Smooth muscle cell (in vitro differentiated cells): ENCODE measurements around the gene CIAO3. TPM values are rescaled to one million over a fixed set of nuclear protein-coding genes. Genes with fewer than 3 reads are reported as not detected.

Experiments
- DNase-seq: peaks from one replicate; lab custom pipeline; 2025; ENCODE audit not compliant: unreplicated experiment; lab: John Stamatoyannopoulos, UW
- H2AFZ ChIP-seq: fragments of 200-600 bp; sonication (generic); 2 replicates; pipeline ENCODE4 v1.6.0; 2016; ENCODE audit warnings: antibody characterized with exemption, low read depth, mild to moderate bottlenecking
- H3F3A ChIP-seq: fragments of 200-600 bp; sonication (generic); 2 replicates; pipeline ENCODE4 v1.6.0; 2017; ENCODE audit warnings: antibody characterized with exemption, low read depth
- H3K27ac ChIP-seq: fragments of 200-600 bp; sonication (generic); 2 replicates; pipeline ENCODE4 v1.5.1; 2016; ENCODE audit warnings: low read depth, mild to moderate bottlenecking
- H3K27me3 ChIP-seq: fragments of 200-600 bp; sonication (generic); 2 replicates; pipeline ENCODE4 v1.6.1; 2016; ENCODE audit warnings: low read depth, mild to moderate bottlenecking
- H3K36me3 ChIP-seq: fragments of 200-600 bp; sonication (generic); 2 replicates; pipeline ENCODE4 v1.5.1; 2016; ENCODE audit warnings: low read depth
- H3K4me1 ChIP-seq: fragments of 200-600 bp; sonication (generic); 2 replicates; pipeline ENCODE4 v1.5.1; 2016; ENCODE audit warnings: low read depth
- H3K4me2 ChIP-seq: fragments of 200-600 bp; sonication (generic); 2 replicates; pipeline ENCODE4 v1.6.0; 2016; ENCODE audit warnings: mild to moderate bottlenecking
- H3K4me3 ChIP-seq: fragments of 200-600 bp; sonication (generic); 2 replicates; pipeline ENCODE4 v1.5.1; 2016; ENCODE audit warnings: mild to moderate bottlenecking
- H3K79me2 ChIP-seq: fragments of 200-600 bp; sonication (generic); 2 replicates; pipeline ENCODE4 v1.6.0; 2016; ENCODE audit warnings: low read depth, mild to moderate bottlenecking
- H3K9ac ChIP-seq: fragments of 200-600 bp; sonication (generic); 2 replicates; pipeline ENCODE4 v1.6.0; 2016; ENCODE audit warnings: low read depth
- H3K9me3 ChIP-seq: fragments of 200-600 bp; sonication (generic); replicated peaks from 2 replicates; pipeline ENCODE4 v1.5.1; 2016; ENCODE audit warnings: low read depth
- H4K20me1 ChIP-seq: fragments of 200-600 bp; sonication (generic); 2 replicates; pipeline ENCODE4 v1.6.0; 2016; ENCODE audit warnings: low read depth
- CTCF ChIP-seq: fragments of 200-600 bp; sonication (generic); IDR thresholded peaks from 2 replicates; pipeline ENCODE4 v1.5.1; 2017; ENCODE audit warnings: borderline replicate concordance, mild to moderate bottlenecking, antibody characterized with exemption; ENCODE audit not compliant: insufficient read depth, poor library complexity, severe bottlenecking
- WGBS: methylation state at CpG from one replicate; pipeline ENCODE4 v1.1.7; 2016; ENCODE audit warnings: low lambda C conversion rate; 5-methylcytosine and 5-hydroxymethylcytosine counted together
- polyA plus RNA-seq: library from polyadenylated mRNA; unstranded; fragments of >200 nt; fragmentation: Nextera tagmentation; extraction: Ambion mirVana; gene quantifications from 2 replicates; pipeline ENCODE4 v1.2.1, GENCODE V29; 2016
- total RNA-seq: library from RNA; depleted of rRNA; stranded (reverse); fragments of >200 nt; gene quantifications from 2 replicates; pipeline ENCODE4 v1.2.3, GENCODE V29; 2014

CIAO3 gene
- total and polyA plus RNA-seq, 2 experiments from 2014 or later, result 19.7 to 39.6 TPM

DNA sequence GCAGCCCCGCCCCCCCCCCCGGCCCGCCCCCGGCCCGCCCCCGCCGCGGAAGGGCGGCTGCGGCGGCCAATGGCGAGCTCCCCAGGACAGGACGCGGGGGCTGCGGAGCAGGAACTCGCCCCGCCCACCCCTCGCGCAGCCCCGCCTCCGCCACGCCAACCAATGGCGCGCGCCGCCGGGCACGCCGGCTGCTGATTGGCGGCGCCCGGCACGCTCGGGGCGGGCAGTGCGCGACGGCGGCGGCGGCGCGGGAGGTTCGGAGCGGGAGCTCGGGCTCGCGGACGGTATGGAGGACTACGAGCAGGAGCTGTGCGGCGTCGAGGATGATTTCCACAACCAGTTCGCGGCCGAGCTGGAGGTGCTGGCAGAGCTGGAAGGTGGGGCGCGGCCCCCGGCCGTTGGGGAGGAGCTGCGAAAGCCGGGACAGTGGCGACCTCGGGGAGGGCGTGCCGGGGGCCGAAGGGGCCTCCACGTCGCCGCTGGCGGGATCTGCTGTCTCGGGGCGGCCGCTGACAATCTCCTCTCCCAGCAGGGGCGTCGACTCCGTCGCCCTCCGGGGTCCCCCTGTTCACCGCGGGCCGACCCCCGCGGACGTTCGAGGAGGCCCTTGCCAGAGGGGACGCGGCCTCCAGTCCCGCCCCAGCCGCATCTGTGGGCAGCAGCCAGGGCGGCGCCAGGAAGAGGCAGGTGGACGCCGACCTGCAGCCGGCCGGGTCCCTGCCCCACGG, 47.8 kb upstream of the CIAO3 start, which contains the start of gene CHTF18:
Gene CHTF18 (plus strand): TSS at position 222 of the 728 bp plus-strand sequence. CDS start 65 bp downstream, at position 287.
- Histone ChIP-seq H3K9me3 (no peaks in the 10 kb centered on the region), H3K4me2 (peak within 1 kb of the TSS; percentile 99), H3K9ac (peak within 1 kb of the TSS; percentile 85), H3K27ac (no peak within 1 kb of the TSS), H3K79me2 (peaks cover 12% of the 10 kb centered on the region), H2AFZ (peak within 1 kb of the TSS; percentile 97), H3K4me3 (peak within 1 kb of the TSS; percentile 95), H3K36me3 (no peaks in the 10 kb centered on the region), H3K4me1 (peaks cover 12% of the 10 kb centered on the region), H3F3A (no peaks in the 10 kb centered on the region), H4K20me1 (peaks cover 11% of the 10 kb centered on the region), H3K27me3 (no peaks in the 10 kb centered on the region)
- peak; percentile 89 for DNase-seq
- TF ChIP-seq CTCF, result no peak
- under 1% methylated on average over 51 of the region's 97 CpGs for WGBS

DNA sequence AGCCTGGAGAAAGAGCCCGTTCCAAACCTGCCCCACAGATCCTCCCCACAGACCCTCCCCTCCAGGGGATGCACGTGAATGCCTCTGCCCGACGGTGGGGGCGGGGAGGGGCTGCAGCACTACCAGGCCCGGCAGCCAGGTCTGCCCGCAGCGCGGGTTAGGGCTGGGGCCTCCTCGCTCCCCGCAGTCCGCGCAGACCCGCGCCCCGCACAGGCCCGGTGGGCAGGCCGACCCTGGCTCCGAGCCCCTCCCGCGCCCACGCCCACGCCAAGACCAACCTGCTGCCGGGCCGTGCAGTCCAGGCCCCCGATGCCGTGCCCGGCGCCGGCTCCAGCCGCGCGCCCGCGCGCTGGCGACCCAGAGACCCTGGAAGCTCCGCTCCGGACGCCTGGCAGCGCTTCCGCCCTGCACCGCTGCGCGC, 47.2 kb upstream of the CIAO3 start, which contains the start of gene RPUSD1:
Gene RPUSD1 (minus strand): TSS at position 404 of the 421 bp plus-strand sequence. CDS start 644 bp downstream, outside the sequence.
- H3K79me2 ChIP-seq, result peaks cover 12% of the 10 kb centered on the region
- no peak for TF ChIP-seq CTCF
- 0% methylated on average over 7 of the region's 45 CpGs for WGBS

GRCh38 chr16:787321-787966, 46.6 kb upstream of the CIAO3 start:
- H3K4me1 ChIP-seq, result peaks cover 12% of the 10 kb centered on the region
- no peak for TF ChIP-seq CTCF
- no peaks in the 10 kb centered on the region for H3F3A ChIP-seq
- no peaks in the 10 kb centered on the region for H3K27me3 ChIP-seq
- peak overlapping the region; percentile 99 for H3K4me2 ChIP-seq
- peaks cover 12% of the 10 kb centered on the region for H3K79me2 ChIP-seq
- DNase-seq, result no peak
- H3K9me3 ChIP-seq, result no peaks in the 10 kb centered on the region
- no peak overlapping the region for H2AFZ ChIP-seq
- H3K4me3 ChIP-seq, result peak overlapping the region; percentile 95
- 50% methylated on average over 47 of the region's 47 CpGs for WGBS
- H3K27ac ChIP-seq, result no peak overlapping the region
- H3K36me3 ChIP-seq, result no peaks in the 10 kb centered on the region
- peaks cover 11% of the 10 kb centered on the region for H4K20me1 ChIP-seq
- H3K9ac ChIP-seq, result peak overlapping the region; percentile 85

More for the DNA sequence above, 47.2 kb upstream of the CIAO3 start, which contains the start of gene RPUSD1:
- Histone ChIP-seq H3K9ac (peak within 1 kb of the TSS; percentile 85), H4K20me1 (peaks cover 11% of the 10 kb centered on the region), H3K9me3 (no peaks in the 10 kb centered on the region), H3F3A (no peaks in the 10 kb centered on the region), H2AFZ (peak within 1 kb of the TSS; percentile 97), H3K36me3 (no peaks in the 10 kb centered on the region), H3K4me3 (peak within 1 kb of the TSS; percentile 95), H3K4me2 (peak within 1 kb of the TSS; percentile 99), H3K27ac (no peak within 1 kb of the TSS), H3K4me1 (peaks cover 12% of the 10 kb centered on the region), H3K27me3 (no peaks in the 10 kb centered on the region)
- DNase-seq, result no peak
